ENCODE results near the gene TMEM190.

DNA sequence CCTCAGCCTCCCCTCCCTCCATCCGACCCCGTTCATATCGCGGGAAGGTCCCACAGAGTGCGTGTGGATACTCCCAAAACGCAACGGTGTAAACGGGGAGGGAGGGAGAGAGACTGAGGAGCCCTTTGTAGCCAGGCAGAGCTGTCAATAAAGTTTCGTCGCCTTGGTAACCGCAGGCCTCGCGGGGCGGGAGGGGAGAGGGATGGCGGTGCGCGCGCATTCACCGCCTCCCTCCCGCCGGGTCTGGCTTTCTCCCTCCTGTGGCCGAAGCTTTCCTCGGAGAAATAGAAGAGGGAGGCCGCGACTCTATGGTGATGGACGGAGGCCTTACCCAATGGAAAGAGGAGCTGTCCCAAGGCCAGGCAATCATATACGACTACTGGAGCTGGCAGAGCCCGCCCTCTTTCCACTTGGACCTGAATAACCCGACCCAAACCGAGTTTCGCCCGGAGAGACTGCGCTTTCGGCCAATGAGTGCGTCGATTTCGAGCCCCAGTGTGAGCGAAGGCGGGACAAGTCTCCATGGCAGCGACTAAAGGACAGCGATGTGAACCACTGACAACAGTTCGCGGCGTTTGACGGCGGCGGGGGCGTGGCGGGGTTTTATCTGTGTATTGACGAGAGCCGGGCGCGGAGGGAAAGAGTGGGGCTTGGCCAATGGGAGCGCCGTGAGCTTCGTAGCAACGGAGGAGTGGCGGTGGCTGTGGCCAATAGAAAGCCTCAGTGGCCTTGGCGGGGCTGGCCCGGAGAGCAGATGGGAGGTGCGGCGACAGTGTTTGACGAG is 37.3 kb upstream of the TMEM190 start, which contains the start of gene KMT5C:
- TF ChIP-seq, protein P1, sequence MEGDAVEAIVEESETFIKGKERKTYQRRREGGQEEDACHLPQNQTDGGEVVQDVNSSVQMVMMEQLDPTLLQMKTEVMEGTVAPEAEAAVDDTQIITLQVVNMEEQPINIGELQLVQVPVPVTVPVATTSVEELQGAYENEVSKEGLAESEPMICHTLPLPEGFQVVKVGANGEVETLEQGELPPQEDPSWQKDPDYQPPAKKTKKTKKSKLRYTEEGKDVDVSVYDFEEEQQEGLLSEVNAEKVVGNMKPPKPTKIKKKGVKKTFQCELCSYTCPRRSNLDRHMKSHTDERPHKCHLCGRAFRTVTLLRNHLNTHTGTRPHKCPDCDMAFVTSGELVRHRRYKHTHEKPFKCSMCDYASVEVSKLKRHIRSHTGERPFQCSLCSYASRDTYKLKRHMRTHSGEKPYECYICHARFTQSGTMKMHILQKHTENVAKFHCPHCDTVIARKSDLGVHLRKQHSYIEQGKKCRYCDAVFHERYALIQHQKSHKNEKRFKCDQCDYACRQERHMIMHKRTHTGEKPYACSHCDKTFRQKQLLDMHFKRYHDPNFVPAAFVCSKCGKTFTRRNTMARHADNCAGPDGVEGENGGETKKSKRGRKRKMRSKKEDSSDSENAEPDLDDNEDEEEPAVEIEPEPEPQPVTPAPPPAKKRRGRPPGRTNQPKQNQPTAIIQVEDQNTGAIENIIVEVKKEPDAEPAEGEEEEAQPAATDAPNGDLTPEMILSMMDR (IDR thresholded peaks at IDR 0.05) = peak in 5 of 6 experiments; percentile 37 to 66 (median 53)
- TF ChIP-seq POLR2A (IDR thresholded peaks at IDR 0.05) = peak in 1 of 2 donors; percentile 96
